ENCODE results near the gene ALKAL2. TPM values are rescaled to one million over a fixed set of nuclear protein-coding genes. Genes with fewer than 3 reads are reported as not detected.

ALKAL2 gene
- total and polyA plus RNA-seq, 2 donors (not counting 1 experiment from before 2014, with no cell fraction given): 0.17 to 0.58 TPM

DNA sequence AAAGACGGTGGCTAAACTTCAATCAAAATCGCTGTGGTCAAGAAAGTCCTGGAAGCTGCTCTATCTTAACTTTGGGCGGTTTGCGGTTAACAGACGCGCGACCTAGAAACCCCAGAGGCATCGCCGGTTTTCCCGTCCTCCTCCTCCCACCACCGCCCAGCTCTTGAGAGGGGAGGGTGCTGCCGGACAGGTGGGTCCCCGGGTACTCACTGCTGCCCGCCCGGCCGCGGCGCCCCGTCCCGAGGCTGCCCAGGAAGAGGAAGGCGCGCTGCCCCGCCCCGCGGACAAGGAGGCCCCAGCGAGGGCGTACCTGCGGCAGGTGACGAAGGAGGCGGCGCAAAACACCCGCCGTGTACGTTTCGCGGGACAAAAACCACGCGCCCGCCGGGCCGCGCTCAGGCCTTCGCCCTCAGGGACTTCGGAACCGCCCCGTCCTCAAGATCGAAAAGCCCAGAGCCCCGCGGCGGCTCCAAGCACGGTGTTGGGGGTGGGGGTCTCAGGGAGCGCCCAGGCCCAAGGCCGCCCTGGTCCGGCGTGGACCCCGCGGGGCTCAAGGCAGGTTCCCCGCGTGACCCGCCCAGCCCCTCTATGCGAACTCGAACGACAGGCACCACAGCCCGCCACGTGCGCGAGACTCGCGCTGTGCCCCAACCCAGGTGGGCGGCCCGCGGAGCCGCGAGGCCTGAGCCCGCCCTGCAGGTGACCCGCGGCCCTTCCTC lies 24.0 kb downstream of the ALKAL2 start, which contains the start of gene SH3YL1:
Gene SH3YL1, minus strand, starts transcription at position 259 of the 719 bp plus-strand sequence. Its CDS starts 48 bp downstream, at position 211.
- TF ChIP-seq, protein P1, sequence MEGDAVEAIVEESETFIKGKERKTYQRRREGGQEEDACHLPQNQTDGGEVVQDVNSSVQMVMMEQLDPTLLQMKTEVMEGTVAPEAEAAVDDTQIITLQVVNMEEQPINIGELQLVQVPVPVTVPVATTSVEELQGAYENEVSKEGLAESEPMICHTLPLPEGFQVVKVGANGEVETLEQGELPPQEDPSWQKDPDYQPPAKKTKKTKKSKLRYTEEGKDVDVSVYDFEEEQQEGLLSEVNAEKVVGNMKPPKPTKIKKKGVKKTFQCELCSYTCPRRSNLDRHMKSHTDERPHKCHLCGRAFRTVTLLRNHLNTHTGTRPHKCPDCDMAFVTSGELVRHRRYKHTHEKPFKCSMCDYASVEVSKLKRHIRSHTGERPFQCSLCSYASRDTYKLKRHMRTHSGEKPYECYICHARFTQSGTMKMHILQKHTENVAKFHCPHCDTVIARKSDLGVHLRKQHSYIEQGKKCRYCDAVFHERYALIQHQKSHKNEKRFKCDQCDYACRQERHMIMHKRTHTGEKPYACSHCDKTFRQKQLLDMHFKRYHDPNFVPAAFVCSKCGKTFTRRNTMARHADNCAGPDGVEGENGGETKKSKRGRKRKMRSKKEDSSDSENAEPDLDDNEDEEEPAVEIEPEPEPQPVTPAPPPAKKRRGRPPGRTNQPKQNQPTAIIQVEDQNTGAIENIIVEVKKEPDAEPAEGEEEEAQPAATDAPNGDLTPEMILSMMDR (conservative IDR thresholded peaks at IDR 0.05 in 1 of 2, IDR thresholded peaks at IDR 0.05 in 1 of 2; ENCODE audit: low read depth in 1 of 2, low read length in 2 of 2): no peak
- TF ChIP-seq EZH2 (IDR thresholded peaks at IDR 0.05; ENCODE audit: low read length, missing control alignments): no peak
- H4K20me1 ChIP-seq (ENCODE audit: control insufficient read depth, extremely low read depth, insufficient read depth, low read length): no peaks in the 10 kb centered on the region
- H3K79me2 ChIP-seq (ENCODE audit: control insufficient read depth, insufficient read depth, low read length): peaks cover 41% of the 10 kb centered on the region
- peaks cover 9% of the 10 kb centered on the region for H3K4me1 ChIP-seq (ENCODE audit: control insufficient read depth, extremely low read depth, insufficient read depth, low read length)
- H3K27ac ChIP-seq (ENCODE audit: insufficient read depth, low read length): peak within 1 kb of the TSS; percentile 93
- H2AFZ ChIP-seq (ENCODE audit: low read length): peak within 1 kb of the TSS; percentile 96
- H3K9ac ChIP-seq (ENCODE audit: insufficient read depth, low read length): peak within 1 kb of the TSS; percentile 90
- H3K9me3 ChIP-seq (ENCODE audit: control insufficient read depth, insufficient read depth, low read depth, low read length): no peaks in the 10 kb centered on the region
- peak within 1 kb of the TSS; percentile 84 to 94 (median 91) for H3K4me3 ChIP-seq (replicated peaks in 1 of 4; ENCODE audit: control extremely low read depth in 1 of 4, insufficient read depth in 1 of 4, low read depth in 3 of 4, low read length in 4 of 4)
- H3K4me2 ChIP-seq (ENCODE audit: extremely low read depth, insufficient read depth, low read length): peak within 1 kb of the TSS; percentile 93
- H3K27me3 ChIP-seq (ENCODE audit: control insufficient read depth, insufficient read depth, low read length): no peaks in the 10 kb centered on the region
- peak; percentile 11 to 60 for DNase-seq (ENCODE audit: low read depth in 2 of 2)
- H3K36me3 ChIP-seq (ENCODE audit: control insufficient read depth, insufficient read depth, low read length): no peaks in the 10 kb centered on the region

DNA sequence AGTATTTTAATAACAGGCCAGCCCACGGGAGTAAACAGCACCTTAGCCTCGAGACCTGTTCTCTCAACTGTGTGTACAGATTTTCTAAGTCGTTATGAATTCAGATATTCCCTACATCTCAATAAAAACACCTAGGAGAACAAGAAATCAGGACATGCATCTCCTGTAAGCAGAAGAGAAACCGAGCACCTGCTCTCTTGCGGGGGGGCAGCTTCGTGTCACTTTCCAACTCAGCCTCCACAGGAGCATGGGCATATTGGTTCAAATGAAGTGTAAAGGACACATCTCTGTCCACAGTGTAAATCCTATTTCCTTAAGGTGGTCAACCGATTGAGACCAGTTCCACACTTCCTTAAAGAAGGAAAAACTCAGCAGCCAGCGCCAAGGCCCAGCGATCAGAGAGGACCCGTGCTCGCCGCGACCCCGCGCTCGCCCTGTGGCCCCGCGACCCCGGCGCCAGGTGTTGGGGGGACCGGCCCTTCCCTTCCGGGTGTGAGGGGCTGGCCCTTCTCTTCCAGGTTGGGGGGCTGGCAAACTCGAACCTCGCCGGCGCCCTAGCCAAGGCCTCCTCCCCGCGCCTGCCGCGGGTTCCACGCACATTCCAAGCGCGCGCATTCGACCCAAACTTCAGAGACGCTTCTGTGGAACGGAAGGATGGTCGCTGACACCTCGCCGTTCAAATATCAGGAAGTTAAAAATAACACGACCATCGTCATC lies 24.7 kb downstream of the ALKAL2 start:
- Histone ChIP-seq H3K9ac (ENCODE audit: insufficient read depth, low read length) (peak overlapping the region; percentile 16), H3K27ac (ENCODE audit: insufficient read depth, low read length) (no peak overlapping the region), H3K27me3 (ENCODE audit: control insufficient read depth, insufficient read depth, low read length) (no peaks in the 10 kb centered on the region), H3K9me3 (ENCODE audit: control insufficient read depth, insufficient read depth, low read depth, low read length) (no peaks in the 10 kb centered on the region), H3K36me3 (ENCODE audit: control insufficient read depth, insufficient read depth, low read length) (no peaks in the 10 kb centered on the region), H3K79me2 (ENCODE audit: control insufficient read depth, insufficient read depth, low read length) (peaks cover 34% of the 10 kb centered on the region), H3K4me3 (replicated peaks in 1 of 4; ENCODE audit: control extremely low read depth in 1 of 4, insufficient read depth in 1 of 4, low read depth in 3 of 4, low read length in 4 of 4) (peak overlapping the region; percentile 55 to 94 (median 91)), H4K20me1 (ENCODE audit: control insufficient read depth, extremely low read depth, insufficient read depth, low read length) (no peaks in the 10 kb centered on the region), H2AFZ (ENCODE audit: low read length) (peak overlapping the region; percentile 47), H3K4me2 (ENCODE audit: extremely low read depth, insufficient read depth, low read length) (peak overlapping the region; percentile 93), H3K4me1 (ENCODE audit: control insufficient read depth, extremely low read depth, insufficient read depth, low read length) (peaks cover 9% of the 10 kb centered on the region)
- DNase-seq (ENCODE audit: low read depth in 2 of 2): no peak
- TF ChIP-seq, protein P1 (conservative IDR thresholded peaks at IDR 0.05 in 1 of 2, IDR thresholded peaks at IDR 0.05 in 1 of 2; ENCODE audit: low read depth in 1 of 2, low read length in 2 of 2): no peak
- TF ChIP-seq EZH2 (IDR thresholded peaks at IDR 0.05; ENCODE audit: low read length, missing control alignments): no peak

DNA sequence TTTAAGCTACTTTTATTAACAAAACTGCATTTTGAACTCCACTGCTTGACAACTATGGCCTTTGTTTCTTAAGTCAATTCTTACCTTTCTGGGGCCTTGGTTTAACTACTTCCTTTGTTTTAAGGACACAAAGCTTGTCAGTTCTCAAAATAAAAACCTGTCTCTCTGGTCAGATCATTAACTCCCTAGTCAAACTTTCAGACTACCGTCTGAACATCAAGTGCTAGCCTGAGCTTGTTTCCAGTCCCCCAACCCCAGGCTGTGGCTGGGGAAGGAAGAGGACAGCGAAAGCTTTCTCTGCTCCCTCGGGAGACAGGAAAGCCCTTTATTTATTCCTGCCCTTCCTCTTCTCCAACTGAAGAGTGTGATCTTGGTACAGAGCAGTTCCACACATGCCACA lies 25.8 kb downstream of the ALKAL2 start:
- H4K20me1 ChIP-seq (ENCODE audit: control insufficient read depth, extremely low read depth, insufficient read depth, low read length): no peaks in the 10 kb centered on the region
- no peak for DNase-seq (ENCODE audit: low read depth in 2 of 2)
- no peaks in the 10 kb centered on the region for H3K36me3 ChIP-seq (ENCODE audit: control insufficient read depth, insufficient read depth, low read length)
- no peak overlapping the region for H2AFZ ChIP-seq (ENCODE audit: low read length)
- no peaks in the 10 kb centered on the region for H3K9me3 ChIP-seq (ENCODE audit: control insufficient read depth, insufficient read depth, low read depth, low read length)
- no peak overlapping the region for H3K27ac ChIP-seq (ENCODE audit: insufficient read depth, low read length)
- no peak overlapping the region for H3K9ac ChIP-seq (ENCODE audit: insufficient read depth, low read length)
- peaks cover 23% of the 10 kb centered on the region for H3K79me2 ChIP-seq (ENCODE audit: control insufficient read depth, insufficient read depth, low read length)
- peaks cover 9% of the 10 kb centered on the region for H3K4me1 ChIP-seq (ENCODE audit: control insufficient read depth, extremely low read depth, insufficient read depth, low read length)
- no peak for TF ChIP-seq EZH2 (IDR thresholded peaks at IDR 0.05; ENCODE audit: low read length, missing control alignments)
- TF ChIP-seq, protein P1 (conservative IDR thresholded peaks at IDR 0.05 in 1 of 2, IDR thresholded peaks at IDR 0.05 in 1 of 2; ENCODE audit: low read depth in 1 of 2, low read length in 2 of 2): no peak
- no peak overlapping the region for H3K4me3 ChIP-seq (replicated peaks in 1 of 4; ENCODE audit: control extremely low read depth in 1 of 4, insufficient read depth in 1 of 4, low read depth in 3 of 4, low read length in 4 of 4)
- H3K27me3 ChIP-seq (ENCODE audit: control insufficient read depth, insufficient read depth, low read length): no peaks in the 10 kb centered on the region
- H3K4me2 ChIP-seq (ENCODE audit: extremely low read depth, insufficient read depth, low read length): no peak overlapping the region
